Adrenal gland (tissue), 12 donors: ENCODE measurements around the gene OPCML. TPM values are rescaled to one million over a fixed set of nuclear protein-coding genes. Genes with fewer than 3 reads are reported as not detected.

Experiments
- DNase-seq, 7 donors: peaks; one replicate each; pipeline ENCODE4 v3.0.0-alpha.2; 2019 to 2020
- H3K27ac ChIP-seq, 5 donors: fragments of 200-600 bp; sonication (generic) in 4 of 5; 1 replicate in 3 of 5; 2 replicates in 2 of 5; pipeline versions ENCODE4 v1.5.1 to v1.8.0; 2016 to 2020; ENCODE audit warnings: mild to moderate bottlenecking in 1 of 5
- H3K27me3 ChIP-seq: fragments of 200-600 bp; 2 replicates; pipeline ENCODE4 v1.8.0; 2021
- H3K36me3 ChIP-seq, 2 donors: fragments of 200-600 bp; replicated peaks in 1 of 2; 1 replicate in 1 of 2; 2 replicates in 1 of 2; pipeline versions ENCODE4 v1.5.1 to v1.8.0; 2018 to 2022
- H3K4me1 ChIP-seq, 2 donors: fragments of 200-600 bp; replicated peaks in 1 of 2; 1 replicate in 1 of 2; 2 replicates in 1 of 2; pipeline versions ENCODE4 v1.5.1 to v1.8.0; 2018 to 2021
- H3K4me3 ChIP-seq, 4 donors: fragments of 200-600 bp; sonication (generic) in 3 of 4; one replicate each; pipeline ENCODE4 v1.5.1; 2016 to 2018
- H3K9me3 ChIP-seq, 3 donors: fragments of 200-600 bp; sonication (generic) in 1 of 3; replicated peaks in 1 of 3; 1 replicate in 2 of 3; 2 replicates in 1 of 3; pipeline versions ENCODE4 v1.5.1 to v1.8.0; 2016 to 2021
- POLR2A ChIP-seq, 2 donors: fragments of 450-650 bp; IDR thresholded peaks; one replicate each; pipeline ENCODE4 v1.6.1; 2017; ENCODE audit warnings: antibody characterized with exemption in 2 of 2, mild to moderate bottlenecking in 2 of 2, moderate library complexity in 1 of 2
- WGBS, 4 donors: extraction: QIAGEN DNeasy Blood & Tissue Kit in 2 of 4; methylation state at CpG; one replicate each; pipeline versions ENCODE4 v1.1.5 to v1.1.7; 2013 to 2017; 5-methylcytosine and 5-hydroxymethylcytosine counted together
- intact Hi-C, 2 donors: fragments of 100-400 bp; cut with DNase I; formaldehyde crosslinking; loops; one replicate each; pipeline versions ENCODE4 v1.14.1 to v1.15.0; 2022 to 2023
- polyA plus RNA-seq, 3 donors: library from polyadenylated mRNA; stranded (reverse); fragments of 200-250 nt in 2 of 3; fragments of 350-450 nt in 1 of 3; fragmentation: Illumina TruSeq in 1 of 3; extraction: RNeasy Lipid Tissue Mini Kit (QIAGEN cat#74804) in 1 of 3; gene quantifications; one replicate each; pipeline ENCODE4 v1.2.3, GENCODE V29; 2013 to 2014
- total RNA-seq, 9 donors: library from RNA; depleted of rRNA in 4 of 9; stranded (reverse); fragments of >200 nt in 4 of 9; fragments of 120-200 nt in 1 of 9; fragmentation: NEBNext Ultra II Directional in 1 of 9; extraction: Animal tissue kit (Norgen Biotek cat#: 25700) in 1 of 9; gene quantifications; one replicate each; pipeline versions ENCODE4 v1.1.0 to v1.2.4, GENCODE V29; 2013 to 2023
- TF ChIP-seq, protein P1 (sequence below), 6 experiments: fragments of 450-650 bp in 4 of 6; fragments of 200-600 bp in 2 of 6; sonication (generic) in 1 of 6; IDR thresholded peaks; 1 replicate in 5 of 6; 2 replicates in 1 of 6; pipeline versions ENCODE4 v1.5.1 to v1.8.0; 2016 to 2021; ENCODE audit warnings: antibody characterized with exemption in 6 of 6, mild to moderate bottlenecking in 2 of 6, moderate library complexity in 1 of 6
- donor health status: healthy with polysubstance abuse.
- donor health status: Bipolar disorder and iron deficiency.
- donor health status: DM: yes; HTN: yes; CAD: no.
- donor health status: DM: no; HTN: no; CAD: no.
- donor health status: DM: no; HTN: no; CAD: no.
- donor health status: DM: yes; HTN: yes; CAD: no.

OPCML gene
- total and polyA plus RNA-seq, 12 donors, result 0.10 to 5.5 (median 0.72) TPM; not detected in 5

DNA sequence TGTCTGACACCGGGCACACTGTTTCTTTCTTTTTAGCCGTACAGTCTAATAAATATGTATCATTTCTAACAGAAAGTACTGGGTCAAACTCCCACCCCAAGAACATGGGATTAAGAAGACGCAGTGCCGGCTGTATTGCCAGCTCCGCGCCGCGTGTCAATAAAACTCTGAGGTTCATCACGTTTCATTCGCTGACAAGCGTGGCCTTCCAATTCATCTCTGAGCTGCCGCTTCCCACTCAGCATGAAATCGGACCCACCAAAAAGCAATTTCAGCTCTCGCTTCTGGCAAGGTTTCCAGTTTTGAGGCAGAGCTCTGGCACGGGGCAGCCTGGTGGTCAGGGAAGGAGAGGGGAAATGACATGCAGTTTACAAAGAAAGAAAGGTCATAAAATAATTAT lies 819.8 kb downstream of the OPCML start:
- DNase-seq, result no peak
- TF ChIP-seq, protein P1, sequence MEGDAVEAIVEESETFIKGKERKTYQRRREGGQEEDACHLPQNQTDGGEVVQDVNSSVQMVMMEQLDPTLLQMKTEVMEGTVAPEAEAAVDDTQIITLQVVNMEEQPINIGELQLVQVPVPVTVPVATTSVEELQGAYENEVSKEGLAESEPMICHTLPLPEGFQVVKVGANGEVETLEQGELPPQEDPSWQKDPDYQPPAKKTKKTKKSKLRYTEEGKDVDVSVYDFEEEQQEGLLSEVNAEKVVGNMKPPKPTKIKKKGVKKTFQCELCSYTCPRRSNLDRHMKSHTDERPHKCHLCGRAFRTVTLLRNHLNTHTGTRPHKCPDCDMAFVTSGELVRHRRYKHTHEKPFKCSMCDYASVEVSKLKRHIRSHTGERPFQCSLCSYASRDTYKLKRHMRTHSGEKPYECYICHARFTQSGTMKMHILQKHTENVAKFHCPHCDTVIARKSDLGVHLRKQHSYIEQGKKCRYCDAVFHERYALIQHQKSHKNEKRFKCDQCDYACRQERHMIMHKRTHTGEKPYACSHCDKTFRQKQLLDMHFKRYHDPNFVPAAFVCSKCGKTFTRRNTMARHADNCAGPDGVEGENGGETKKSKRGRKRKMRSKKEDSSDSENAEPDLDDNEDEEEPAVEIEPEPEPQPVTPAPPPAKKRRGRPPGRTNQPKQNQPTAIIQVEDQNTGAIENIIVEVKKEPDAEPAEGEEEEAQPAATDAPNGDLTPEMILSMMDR (IDR thresholded peaks at IDR 0.05), result no peak
- TF ChIP-seq POLR2A (IDR thresholded peaks at IDR 0.05), result no peak
- H3K27ac ChIP-seq, result no peak overlapping the region
- H3K9me3 ChIP-seq, result no peaks in the 10 kb centered on the region
- H3K4me1 ChIP-seq, result no peaks in the 10 kb centered on the region
- no peak overlapping the region for H3K4me3 ChIP-seq
- no peaks in the 10 kb centered on the region for H3K36me3 ChIP-seq
- 71 to 80% (median 76%) methylated on average over 15 of the region's 15 CpGs for WGBS, 4 donors
- H3K27me3 ChIP-seq, result no peaks in the 10 kb centered on the region
- intact Hi-C loops, result no loop called here

- Histone ChIP-seq H3K27ac (no peak overlapping the region), H3K4me1 (no peaks in the 10 kb centered on the region), H3K4me3 (no peak overlapping the region), H3K9me3 (no peaks in the 10 kb centered on the region), H3K36me3 (no peaks in the 10 kb centered on the region), H3K27me3 (no peaks in the 10 kb centered on the region)
- intact Hi-C loops, result no loop called here
- DNase-seq, result no peak
- 70 to 80% (median 73%) methylated on average over 5 of the region's 5 CpGs for WGBS, 4 donors
- TF ChIP-seq, protein P1 (IDR thresholded peaks at IDR 0.05), result no peak
- TF ChIP-seq POLR2A (IDR thresholded peaks at IDR 0.05), result no peak
These were observed 827.4 kb downstream of the OPCML start for GRCh38 chr11:132704781-132705375.

- Histone ChIP-seq H3K4me3 (no peak overlapping the region), H3K4me1 (no peaks in the 10 kb centered on the region), H3K27me3 (no peaks in the 10 kb centered on the region), H3K27ac (no peak overlapping the region), H3K9me3 (no peaks in the 10 kb centered on the region), H3K36me3 (no peaks in the 10 kb centered on the region)
- intact Hi-C loops, result no loop called here
- 42 to 69% (median 54%) methylated on average over 1 of the region's 1 CpG for WGBS, 4 donors
- no peak for DNase-seq
- TF ChIP-seq, protein P1 (IDR thresholded peaks at IDR 0.05), result no peak
- no peak for TF ChIP-seq POLR2A (IDR thresholded peaks at IDR 0.05)
These were observed 839.4 kb downstream of the OPCML start for GRCh38 chr11:132692891-132693290.

DNA sequence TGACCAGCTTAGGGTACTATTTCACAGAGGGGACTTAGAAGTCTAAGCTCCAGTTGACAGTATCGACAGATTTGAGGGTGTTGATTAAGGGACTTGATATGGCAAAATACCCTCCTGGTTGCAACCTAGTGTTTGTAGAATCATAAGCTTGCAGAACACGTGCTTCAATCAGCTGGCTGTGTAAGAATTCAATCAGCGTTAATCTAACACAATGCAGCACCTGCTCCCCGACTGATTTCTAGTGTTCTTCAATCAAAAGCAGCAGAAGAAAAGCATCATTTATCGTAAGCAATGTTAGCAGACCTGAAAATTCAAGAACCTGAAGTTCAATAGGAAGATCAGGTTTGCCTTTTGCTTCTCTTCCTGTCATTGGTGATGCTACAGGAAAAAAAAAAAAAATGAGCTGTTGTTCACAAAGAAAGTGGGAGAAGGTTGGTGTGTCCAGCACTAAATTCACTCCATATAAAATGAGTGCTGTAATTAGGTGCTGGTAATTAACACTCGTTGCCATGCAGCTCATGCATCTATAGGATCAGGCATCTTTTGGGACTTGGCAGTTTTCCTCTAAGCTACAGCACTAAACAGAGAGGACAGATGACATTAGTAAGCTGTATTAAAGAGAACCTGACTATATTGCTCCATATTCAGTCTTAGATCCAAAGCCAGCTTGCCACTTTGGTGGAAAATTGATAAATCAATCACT lies 840.3 kb downstream of the OPCML start:
- WGBS, 4 donors, result 71 to 87% (median 85%) methylated on average over 6 of the region's 6 CpGs
- no peak for DNase-seq
- H3K4me1 ChIP-seq, result no peaks in the 10 kb centered on the region
- no peak overlapping the region for H3K4me3 ChIP-seq
- H3K36me3 ChIP-seq, result no peaks in the 10 kb centered on the region
- no peak overlapping the region for H3K27ac ChIP-seq
- TF ChIP-seq, protein P1 (IDR thresholded peaks at IDR 0.05), result no peak
- TF ChIP-seq POLR2A (IDR thresholded peaks at IDR 0.05), result no peak
- no peaks in the 10 kb centered on the region for H3K27me3 ChIP-seq
- no peaks in the 10 kb centered on the region for H3K9me3 ChIP-seq
- intact Hi-C loops, result no loop called here
